Stimulated activated CD4-positive, alpha-beta T cell treated with anti-CD3 and anti-CD28 coated beads, Interleukin-15, amount 100 ng/mL, for 48 hours (primary cell): ENCODE measurements around the gene PUS1.
"Not testable (repeated sequence)": the region's sequence is repeated elsewhere in the genome, so short reads cannot be mapped to it uniquely, and the experiment has no call there.

Source experiments
- DNase-seq, 2 donors: peaks; one replicate each; pipeline ENCODE4 v3.0.0-alpha.2; 2020; ENCODE audit warnings: low read depth in 2 of 2

The PUS1 gene

DNA sequence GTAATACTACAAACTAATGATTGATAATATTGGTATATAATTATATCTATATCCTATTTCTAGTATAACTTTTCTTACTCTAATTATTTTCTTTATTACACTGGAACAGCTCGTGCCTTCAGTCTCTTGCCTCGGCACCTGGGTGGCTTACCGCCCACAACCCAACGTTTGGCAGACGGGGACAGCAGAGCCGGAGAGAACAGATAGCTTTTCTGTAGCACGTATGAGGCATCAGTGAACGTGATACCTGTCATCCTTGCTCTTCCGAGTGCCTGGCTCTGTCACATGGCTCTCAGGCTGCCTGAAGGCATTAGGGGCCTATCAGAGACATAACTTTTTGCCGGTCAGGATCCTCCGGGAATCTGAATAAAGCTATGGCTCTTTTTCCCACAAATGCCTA is 5.5 kb downstream of the PUS1 start:
- no peak for DNase-seq

DNA sequence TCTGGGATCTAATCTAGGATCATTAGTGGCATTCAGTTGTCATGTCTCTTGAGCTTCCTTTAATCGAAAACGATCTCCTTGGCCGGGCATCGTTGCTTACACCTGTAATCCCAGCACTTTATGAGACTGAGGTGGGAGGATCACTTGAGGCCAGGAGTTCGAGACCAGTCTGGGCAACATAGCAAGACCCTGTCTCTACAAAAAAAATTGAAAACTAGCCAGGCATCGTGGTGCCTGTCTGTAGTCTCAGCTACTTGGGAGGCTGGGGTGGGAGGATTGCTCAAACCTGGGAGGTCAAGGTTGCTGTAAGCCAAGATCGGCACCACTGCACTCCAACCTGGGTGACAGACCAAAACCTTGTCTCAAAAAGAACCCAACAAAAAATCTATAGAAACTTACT is 9.0 kb downstream of the PUS1 start:
- no peak for DNase-seq

DNA sequence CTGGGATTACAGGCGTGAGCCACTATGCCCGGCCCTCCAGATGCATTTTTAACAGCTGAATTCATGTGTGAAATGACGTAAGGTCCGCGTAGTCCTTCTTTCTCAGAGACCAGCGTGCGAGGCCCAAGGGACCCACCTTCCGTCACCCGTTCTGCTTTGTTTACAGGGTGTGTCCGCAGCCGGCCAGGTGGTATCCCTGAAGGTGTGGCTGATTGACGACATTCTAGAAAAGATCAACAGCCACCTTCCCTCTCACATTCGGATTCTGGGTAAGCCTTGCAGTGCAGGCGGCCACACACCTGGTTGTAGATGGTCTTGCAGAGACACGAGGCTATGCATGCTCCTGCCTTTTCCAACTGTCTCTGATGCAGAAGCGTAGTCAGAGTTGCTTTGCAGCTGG is 9.9 kb downstream of the PUS1 start:
- no peak for DNase-seq

DNA sequence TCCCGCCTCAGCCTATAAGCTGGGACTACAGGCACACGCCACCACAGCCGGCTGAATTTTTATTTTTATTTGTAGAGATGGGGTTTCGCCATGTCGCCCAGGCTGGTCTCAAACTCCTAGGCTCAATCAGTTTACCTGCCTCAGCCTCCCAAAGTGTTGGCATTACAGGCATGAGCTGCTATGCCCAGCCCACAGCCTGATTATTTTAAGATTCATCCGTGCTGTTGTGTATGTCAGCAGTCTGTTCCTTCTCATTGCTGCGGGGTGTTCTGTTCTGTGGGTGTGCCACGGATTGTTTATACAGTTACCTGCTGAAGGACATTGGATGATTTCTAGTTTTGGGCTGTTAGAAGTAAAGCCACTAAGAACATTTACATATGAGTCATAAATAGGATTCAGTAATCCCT is 11.1 kb downstream of the PUS1 start:
- DNase-seq = no peak

DNA sequence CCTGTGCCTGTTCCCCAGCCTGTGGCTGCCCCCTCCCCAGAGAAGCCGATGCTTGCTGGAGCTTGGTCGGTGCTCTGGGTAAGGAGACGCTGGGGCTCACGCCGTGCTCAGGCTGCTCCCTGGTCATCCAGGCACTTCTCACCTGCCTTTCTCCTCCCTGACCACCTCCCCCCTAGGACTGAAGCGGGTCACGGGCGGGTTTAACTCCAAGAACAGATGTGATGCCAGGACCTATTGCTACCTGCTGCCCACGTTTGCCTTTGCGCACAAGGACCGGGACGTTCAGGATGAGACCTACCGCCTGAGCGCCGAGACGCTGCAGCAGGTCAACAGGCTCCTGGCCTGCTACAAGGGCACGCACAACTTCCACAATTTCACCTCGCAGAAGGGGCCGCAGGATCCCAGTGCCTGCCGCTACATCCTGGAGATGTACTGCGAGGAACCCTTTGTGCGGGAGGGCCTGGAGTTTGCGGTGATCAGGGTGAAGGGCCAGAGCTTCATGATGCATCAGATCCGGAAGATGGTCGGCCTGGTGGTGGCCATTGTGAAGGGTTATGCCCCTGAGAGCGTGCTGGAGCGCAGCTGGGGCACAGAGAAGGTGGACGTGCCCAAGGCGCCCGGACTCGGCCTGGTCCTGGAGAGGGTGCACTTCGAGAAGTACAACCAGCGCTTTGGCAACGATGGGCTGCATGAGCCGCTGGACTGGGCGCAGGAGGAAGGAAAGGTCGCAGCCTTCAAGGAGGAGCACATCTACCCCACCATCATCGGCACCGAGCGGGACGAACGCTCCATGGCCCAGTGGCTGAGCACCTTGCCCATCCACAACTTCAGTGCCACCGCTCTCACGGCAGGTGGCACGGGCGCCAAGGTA is 12.3 kb downstream of the PUS1 start:
- no peak for DNase-seq

DNA sequence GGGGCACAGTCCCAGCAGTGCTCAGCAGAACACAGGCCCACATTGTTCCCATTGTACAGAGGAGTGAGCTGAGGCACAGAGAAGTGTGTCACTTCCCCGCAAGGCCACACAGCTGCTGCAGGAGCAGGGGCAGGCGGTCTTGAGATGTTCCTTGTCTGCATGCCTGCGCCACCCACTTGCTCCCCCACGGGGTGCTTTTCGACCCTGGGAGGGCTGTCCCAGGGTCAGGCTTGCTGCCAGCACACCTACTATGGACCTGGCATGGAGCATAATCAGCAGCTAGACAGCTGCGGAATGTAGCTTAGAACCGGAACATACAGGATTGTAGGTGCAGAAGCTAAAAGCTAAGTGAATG is 12.9 kb downstream of the PUS1 start:
- DNase-seq = no peak

DNA sequence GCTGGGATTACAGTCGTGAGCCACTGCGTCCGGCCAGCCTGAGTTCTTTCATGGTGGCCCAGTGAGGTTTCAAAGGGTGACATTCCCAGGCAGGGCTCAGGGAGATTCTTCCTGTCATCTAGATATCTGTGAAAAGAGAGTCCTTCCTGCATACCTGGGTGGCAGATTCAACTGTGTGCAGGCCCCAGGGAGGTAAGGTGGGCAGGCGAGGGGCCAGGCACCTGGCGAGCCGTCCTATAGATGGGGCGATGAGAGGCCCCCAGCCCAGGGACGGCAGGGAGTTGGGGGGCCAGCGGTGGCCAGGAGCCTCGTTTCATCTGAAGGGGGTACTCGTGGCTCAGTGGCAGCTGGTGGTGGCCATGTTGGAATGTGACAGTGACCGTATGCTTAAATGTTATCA is 13.6 kb downstream of the PUS1 start:
- DNase-seq = no peak

DNA sequence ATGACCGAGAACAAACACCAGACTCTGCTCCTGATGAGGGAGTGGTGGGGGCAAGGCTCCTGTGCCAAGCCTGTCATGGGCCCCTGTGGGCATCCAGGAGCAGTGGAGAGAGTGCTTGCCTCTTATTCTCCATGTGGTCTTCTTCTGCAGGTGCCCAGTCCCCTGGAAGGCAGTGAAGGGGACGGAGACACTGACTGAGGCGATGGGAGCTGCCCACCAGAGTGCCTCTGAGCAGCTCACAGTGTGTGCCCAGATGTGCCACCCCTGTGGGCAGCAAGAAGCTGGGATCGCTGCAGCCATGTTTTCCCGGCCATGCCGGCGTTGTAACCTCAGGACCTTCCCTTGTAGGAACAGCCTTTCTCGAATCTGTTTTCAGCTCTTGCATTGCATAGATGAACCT is 14.3 kb downstream of the PUS1 start:
- DNase-seq = no peak

DNA sequence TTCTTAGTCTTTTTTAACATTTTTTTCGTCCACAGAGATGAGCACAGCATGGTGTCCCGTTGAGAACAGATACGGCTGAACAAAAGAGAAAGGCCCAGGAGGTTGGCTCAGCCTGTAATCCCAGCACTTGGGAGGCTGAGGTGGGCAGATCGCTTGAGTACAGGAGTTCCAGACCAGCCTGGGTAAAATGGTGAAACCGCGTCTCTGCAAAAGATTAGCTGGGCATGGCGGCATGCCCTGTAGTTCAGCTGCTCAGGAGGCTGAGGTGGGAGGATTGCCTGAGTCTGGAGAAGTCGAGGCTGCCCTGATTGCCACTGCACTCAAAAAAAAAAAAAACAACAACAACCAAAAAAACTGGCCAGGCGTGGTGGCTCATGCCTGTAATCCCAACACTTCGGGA is 14.8 kb downstream of the PUS1 start:
- no peak for DNase-seq

DNA sequence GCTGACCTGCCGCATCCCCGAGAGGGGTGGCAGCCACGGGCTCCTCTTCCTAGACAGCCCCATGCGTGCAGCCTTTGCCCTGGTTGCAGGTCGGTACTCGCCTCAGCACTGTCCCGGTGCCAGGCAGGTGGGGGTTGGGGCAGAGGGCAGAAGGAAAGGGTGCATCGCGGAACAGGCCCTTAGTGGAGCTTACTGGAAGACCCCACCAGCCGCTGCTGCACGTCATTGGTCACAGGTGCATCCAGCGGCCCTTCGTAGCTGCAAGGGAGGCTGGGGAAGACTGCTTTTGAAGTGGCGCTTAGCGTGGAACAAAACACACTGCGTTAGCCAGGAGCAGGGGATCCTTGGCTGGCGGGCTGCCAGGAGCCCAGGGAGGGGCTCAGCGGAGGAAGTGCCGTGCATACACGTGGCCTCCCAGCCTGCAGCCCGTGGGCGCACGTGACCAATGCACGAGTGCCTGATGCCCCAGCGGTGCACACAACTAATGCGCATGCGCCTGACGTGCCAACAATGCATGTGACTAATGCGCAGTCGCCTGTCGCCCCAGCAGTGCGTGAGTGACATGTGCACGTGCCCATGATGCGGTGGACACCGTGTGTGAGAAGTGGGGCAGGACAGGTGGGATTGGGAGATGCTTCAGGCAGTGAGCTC is 15.7 kb downstream of the PUS1 start:
- DNase-seq = no peak

DNA sequence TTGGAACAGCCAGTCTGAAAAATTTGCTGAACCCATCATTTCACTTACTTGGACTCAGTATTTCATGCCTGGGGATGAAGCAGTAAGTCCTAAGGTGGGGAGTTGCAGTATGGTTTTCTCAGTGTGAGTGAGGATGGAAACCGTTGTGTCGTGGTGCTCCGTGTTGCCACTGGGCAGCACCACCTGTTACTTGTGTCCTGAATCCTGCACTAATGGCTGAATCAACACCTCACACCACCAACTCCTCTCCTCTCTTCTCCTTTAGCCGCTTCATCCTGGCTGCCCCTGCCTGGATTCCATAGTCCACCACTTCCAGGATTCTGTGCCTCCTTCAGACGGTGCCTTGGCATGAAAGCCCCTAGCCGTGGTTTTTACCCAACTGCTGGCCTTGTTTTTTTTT is 17.7 kb downstream of the PUS1 start:
- no peak for DNase-seq

DNA sequence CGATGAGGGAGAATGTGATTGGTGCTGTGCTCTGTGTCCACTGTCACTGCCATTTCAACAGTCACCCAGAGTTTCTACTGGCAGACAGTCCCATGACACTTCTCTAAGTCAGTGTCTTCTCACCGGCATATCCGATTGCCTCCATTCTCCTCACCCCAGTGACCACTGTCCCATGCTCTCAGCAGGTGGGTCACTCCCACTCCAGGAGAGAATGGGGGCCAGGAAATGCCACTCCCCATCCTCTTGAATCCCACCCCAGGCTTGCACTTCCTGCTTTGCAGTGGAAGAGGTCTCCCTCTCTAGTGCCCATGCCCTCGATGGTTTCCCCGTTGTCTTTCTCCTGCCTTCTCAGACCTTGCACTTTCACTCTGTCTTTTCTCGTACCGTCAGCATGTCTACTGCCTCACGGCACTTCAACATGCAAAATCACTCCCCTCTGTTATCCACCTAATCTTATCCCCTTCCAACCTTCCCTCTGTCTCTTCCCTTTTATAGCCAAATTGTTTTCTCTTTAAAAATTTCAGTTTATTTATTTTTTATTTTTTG is 18.5 kb downstream of the PUS1 start:
- no peak for DNase-seq

DNA sequence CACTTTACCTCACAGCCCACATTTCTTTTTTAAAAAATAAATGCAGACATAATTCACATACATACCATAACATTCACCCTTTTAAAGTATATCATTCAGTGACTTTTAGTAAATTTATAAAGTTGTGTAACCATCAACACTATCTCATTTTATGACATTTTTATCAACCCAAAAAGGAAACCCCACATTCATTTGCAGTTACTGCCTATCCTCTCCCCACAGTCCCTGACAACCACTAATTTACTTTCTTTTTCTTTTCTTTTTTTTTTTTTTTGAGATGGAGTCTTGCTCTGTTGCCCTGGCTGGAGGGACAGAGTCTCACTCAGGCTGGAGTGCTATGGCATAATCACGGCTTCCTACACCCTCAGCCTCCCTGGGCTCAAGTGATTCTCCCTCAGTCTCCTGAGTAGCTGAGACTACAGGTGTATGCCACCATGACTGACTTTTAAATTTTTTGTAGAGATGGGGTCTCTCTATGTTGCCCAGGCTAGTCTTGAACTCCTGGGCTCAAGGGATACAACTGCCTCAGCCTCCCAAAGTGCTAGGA is 19.2 kb downstream of the PUS1 start:
- DNase-seq = no peak

DNA sequence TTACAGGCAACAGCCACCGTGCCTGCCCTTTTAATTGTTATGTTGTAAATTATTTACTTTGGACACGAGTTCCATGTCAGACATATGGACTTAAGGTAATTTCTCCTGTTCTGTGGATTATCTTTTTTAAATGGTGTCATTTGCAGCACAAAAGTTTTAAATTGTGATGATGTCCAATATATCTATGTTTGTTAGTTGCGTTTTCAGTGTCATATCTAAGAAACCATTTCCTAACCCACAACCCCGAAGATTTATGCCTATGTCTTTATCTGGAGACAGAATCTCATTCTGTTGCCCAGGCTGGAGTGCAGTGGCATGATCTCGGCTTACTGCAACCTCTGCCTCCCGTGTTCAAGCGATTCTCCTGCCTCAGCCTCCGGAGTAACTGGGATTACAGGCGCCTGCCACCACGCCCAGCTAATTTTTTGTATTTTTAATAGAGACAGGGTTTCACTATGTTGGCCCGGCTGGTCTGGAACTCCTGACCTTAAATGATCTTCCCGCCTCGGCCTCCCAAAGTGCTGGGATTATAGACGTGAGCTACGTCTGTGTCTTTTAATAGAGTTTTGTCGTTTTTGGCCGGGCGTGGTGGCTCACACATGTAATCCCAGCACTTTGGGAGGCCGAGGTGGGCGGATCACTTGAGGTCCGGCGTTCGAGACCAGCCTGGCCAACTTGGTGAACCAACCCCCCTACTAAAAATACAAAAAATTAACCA is 19.8 kb downstream of the PUS1 start:
- DNase-seq = not testable (repeated sequence)

DNA sequence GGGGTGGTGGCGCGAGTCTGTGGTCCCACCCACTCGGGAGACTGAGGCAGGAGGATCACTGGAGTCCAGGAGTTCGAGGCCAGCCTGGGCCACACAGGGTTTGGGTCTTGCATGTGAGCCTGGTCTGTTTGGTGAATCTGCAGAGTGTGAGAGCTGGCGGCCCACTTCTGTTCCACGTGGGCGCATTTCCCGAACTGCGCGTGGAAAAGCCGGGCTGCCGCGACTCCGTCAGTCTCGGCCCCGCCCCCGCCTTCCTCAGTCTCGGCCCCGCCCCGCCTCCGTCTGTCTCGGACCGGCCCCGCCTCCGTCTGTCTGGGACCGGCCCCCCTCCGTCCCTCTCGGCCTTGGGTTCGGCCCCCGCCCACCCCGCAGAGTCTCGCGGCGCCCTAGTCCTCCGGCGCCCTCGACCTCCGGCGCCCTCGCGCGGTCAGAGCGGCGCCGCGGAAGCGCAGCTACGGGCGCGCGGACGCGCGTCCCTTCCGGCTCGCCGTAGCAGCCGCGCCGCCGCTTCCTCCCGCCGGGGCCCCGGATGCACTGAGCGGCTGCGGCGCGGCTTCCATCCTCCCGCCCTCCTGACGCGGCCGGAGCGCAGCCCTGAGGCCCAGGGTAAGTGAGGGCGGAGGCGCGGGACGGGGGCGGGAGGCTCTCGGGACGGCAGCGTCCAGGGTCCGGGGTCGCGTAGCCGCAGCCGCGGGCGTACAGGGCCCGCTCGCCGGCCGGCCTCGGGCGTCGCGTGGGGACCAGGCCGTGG is 20.5 kb downstream of the PUS1 start, which contains the start of gene EP400:
EP400 (plus strand) TSS at position 512 of the 751 bp plus-strand sequence. CDS start 10,678 bp downstream, outside the sequence.
- peak; percentile 90 to 95 for DNase-seq

DNA sequence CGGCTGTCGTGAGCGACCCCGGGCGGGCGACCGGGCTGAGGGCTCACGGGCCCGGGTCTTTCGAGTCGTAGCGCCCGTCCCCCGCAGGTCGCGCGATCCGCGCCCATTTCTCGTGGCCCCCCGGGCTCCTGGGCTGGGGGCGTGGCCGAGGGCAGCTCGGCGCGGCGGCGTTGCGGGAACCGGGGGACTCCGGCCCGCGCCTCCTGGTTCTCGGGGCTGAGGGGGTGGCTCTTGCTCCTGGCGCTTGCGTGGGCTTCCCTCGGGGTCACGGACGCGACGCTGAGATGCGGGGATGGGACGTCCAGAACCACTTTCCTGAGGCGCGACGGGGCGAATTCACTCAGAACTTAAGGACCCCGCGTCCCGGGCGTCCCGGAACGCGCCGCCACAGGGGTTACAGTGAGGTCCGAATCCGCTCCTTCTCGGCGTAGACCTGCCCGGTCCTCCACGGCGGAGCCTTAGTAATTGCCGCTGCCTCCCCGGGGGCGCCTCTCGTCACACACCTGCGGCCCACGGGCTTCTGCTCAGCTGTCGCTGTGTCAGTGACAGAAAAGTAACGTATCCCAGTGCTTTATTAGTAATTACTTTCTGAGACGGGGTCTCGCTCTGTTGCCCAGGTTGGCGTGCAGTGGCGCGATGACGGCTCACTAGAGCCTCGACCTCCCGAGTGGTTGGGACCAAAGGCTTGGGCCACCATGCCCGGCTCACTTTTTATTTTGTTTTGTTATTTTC is 21.3 kb downstream of the PUS1 start:
- peak in 1 of 2 donors; percentile 27 for DNase-seq

DNA sequence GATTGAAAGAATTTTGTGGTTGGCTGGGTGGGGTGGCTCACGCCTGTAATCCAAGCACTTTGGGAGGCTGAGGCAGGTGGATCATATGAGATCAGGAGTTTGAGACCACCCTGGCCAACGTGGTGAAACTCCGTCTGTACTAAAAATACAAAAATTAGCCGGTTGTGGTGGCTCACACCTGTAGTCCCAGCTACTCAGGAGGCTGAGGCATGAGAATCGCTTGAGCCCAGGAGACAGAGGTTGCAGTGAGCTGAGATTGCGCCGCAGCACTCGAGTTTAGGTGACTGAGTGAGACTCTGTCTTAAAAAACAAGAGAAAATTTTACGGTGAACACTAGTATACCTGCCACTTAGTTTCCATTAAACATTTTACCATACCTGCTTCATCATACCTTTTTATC is 24.7 kb downstream of the PUS1 start:
- not testable (repeated sequence) for DNase-seq

DNA sequence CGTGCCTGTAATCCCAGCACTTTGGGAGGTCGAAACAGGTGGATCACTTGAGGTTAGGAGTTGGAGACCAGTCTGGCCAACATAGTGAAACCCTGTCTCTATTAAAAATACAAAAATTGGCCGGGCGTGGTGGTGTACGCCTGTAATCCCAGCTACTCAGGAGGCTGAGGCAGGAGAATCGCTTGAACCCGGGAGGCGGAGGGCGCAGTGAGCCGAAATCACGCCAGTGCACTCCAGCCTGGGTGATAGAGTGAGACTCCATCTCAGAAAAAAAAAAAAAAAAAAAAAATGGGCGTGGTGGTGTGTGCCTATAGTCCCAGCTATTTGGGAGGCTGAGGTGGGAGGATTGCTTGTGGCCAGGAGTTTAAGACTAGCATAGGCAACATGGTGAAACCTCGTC is 25.4 kb downstream of the PUS1 start:
- not testable (repeated sequence) for DNase-seq

DNA sequence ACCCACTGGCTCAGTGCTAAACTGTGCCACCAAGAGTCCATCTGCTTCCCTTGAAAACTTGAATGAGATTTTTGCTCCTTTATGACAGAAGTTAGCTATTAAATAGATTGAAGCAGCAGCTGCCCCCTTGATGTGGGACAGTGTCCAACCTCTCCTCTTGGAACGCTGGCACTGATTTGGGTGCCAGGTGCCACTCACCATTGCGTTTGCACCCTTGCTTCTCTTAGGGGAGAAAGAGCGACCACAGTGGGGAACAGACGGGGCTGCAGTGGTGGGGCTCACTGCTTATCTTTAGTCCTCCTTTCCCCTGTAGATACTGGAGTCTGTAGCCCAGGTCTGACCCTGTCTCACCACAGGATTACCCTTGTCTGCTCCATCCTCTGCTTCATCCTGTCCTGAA is 30.0 kb downstream of the PUS1 start:
- DNase-seq = no peak
